ENCODE results near the gene EEPD1.

The EEPD1 gene

DNA sequence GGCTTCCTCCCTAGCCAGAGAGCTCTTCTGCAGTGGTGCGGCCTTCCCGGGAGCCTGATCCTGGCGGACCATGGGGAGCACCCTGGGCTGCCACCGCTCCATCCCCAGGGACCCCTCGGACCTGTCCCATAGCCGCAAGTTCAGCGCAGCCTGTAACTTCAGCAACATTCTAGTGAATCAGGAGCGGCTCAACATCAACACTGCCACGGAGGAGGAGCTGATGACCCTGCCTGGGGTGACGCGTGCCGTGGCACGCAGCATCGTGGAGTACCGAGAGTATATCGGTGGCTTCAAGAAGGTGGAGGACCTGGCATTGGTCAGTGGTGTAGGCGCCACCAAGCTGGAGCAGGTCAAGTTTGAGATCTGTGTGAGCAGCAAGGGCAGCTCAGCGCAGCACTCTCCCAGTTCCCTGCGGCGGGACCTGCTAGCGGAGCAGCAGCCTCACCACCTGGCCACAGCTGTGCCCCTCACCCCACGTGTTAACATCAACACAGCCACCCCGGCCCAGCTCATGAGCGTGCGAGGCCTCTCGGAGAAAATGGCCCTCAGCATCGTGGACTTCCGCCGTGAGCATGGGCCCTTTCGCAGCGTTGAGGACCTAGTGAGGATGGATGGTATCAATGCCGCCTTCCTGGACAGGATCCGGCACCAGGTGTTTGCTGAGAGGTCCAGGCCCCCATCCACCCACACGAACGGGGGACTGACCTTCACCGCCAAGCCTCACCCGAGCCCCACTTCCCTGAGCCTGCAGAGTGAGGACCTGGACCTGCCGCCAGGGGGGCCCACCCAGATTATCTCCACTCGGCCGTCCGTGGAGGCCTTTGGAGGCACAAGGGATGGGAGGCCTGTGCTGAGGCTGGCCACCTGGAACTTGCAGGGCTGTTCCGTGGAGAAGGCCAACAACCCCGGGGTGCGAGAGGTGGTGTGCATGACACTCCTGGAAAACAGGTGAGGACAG lies 1.5 kb downstream of the EEPD1 start:
- no peak for DNase-seq (ENCODE audit: low read depth)

DNA sequence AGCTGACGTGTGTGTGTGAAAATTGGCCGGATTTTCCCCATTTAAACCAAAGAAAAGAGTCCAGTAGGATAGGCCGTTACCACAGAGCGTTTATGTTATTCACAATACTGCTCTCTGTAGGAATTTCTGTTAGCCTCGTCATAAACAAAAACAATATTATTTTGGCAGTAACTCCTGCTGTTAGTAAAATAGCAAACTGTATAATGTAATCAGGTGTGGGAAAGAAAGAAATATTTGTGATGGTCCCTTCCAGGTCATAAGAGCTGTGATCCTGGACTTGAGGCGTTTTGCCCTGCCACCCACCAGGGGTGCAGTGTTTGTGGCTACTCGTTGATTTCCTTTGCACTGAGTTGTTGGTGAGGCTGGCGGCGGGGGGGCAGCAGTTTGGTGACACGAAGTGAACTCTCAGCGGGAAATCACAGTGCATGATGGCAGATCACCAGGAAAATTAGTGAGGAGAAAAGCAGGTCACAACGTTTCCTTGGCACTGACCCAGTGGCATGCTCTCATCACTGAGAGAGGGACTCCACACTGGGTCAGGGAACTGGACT lies 2.8 kb downstream of the EEPD1 start:
- no peak for DNase-seq (ENCODE audit: low read depth)

DNA sequence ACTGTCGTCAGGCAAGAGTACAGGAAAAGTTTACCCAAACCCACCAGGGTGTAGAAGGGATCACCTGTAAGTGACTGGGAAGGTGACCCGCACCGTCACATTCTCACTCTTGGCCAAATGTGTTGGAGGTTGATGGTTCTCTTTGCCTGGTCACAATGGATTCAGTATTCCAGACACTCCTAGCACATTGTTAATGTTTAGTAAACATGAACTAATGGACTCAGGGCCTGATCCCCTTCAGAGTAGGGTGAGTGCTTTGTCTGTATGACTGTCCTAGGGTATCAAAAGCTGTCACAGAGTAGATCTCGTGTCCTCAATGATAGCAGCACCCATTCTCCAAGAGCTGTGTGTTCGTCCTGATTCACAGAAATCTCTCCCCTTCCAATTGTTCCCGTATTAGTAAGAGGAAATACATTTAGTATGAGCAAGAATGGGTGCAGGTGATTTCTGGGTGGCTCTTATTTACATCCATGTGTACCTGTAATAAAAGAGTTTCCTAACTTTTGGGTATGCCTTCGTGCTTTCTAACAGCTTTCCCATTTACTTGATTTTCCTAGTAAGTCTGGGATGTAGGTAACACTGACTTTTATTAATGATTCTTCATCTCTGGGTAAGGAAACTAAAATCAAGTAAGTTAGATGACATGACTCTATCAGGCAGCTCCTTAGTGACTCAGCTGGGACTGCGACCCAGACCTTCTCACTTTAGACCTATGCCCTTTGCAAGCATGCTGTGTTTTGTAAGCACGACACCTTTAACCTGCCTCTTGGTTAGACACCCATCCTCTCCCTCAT lies 4.7 kb downstream of the EEPD1 start:
- DNase-seq (ENCODE audit: low read depth): no peak

DNA sequence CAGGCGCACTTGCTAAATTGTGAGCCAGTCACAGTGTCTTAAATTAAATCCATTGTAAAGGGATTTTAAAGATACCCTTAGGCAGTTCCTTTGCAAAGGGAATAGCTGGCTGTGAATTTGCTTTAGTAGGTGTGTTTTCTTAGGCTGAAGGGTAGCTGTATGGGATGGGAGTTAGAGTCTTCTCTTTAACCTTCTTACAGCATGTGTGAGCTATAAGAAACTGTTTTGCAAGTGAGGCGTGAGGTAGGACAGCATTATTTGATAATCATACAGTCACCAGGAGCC lies 5.2 kb downstream of the EEPD1 start:
- DNase-seq (ENCODE audit: low read depth): no peak

DNA sequence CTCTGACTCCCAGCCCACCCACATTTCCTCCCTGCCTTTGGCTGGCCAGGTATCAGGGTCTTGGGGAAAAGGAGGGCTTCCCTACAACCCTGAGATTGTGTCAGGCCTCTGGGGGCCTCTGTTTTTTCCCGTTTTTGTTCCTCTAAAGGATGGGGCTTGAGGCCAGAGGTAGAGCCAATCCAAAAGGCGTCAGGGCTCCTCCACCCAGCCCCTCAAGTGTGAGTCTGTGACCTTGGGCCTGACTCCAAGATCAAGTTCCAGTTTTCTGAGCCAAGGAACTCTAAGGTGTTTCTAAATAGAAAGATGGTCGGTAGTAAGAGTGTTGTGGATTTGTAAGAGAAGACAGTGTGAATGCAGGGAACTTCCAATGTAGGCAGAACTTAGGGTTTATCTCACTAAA lies 6.6 kb downstream of the EEPD1 start:
- DNase-seq (ENCODE audit: low read depth): no peak

DNA sequence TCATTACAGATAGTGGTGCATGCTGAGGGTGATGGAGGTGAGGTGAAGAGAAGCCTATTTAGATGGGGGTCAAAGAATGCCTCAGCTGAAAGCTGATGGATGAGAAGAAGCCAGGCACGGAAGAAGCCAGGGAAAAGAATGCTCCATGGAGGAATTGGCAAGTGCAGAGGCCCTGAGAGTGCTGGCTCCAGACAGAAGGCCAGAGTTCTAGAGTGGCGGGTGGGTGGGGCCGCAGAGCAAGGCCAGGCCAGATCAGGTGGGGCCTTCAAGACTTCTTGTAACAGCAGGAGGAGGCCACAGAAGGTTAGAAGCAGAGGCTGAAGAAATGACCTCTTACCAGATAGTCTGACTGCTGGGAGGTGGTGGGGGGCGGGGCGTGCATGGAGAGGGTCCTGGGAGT lies 7.3 kb downstream of the EEPD1 start:
- no peak for DNase-seq (ENCODE audit: low read depth)

DNA sequence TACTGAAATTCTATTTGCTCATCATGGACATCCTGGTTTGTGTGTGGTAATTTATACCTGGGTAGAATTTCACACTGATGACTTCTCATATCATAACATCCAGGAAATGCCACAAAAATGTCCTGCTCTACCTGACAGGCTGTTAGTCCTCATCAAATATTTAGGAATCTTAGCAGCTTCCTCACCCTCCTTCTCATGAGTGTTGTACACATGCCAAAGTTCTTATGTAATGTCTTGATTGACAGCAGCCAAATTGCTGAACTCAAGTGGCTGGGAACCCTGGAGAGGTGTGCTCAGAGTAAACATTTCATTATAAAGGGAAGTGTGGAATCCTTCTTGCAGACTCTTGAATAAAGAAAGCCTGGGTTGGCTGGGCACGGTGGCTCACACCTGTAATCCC lies 8.9 kb downstream of the EEPD1 start:
- peak; percentile 8 for DNase-seq (ENCODE audit: low read depth)

DNA sequence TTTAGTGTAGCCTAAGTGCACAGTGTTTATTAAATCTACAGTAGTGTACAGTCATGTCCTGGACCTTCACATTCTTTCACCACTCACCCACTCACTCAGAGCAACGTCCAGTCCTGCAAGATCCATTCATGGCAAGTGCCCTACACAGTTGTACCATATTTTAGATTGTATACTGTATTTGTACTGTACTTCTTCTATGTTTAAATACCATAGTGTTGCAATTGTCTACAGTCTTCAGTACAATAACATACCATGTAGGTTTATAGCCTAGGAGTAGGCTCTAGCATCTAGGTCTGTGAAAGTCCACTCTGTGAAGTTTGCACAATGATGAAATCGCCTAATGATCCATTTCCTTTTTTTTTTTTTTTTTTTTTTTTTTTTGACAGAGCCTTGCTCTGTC lies 12.0 kb downstream of the EEPD1 start:
- DNase-seq (ENCODE audit: low read depth): peak; percentile 53

DNA sequence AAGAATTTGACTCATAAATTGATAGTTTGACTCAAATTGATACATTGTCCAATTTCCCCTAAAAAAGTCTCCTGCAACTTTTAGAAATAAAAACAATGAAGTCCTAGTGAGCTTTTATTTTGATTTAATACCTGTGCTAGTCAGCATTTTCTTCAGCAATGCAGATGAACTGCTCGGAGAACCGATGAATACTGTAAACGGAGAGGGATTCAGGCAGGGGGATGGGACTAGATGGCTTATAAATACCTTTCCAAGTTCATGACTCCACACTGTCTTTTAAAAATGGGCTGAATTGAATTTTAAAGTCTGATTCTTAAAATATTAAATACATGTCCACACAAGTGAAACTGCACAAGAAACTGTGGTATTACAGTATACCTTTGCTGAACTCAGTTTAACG lies 12.7 kb downstream of the EEPD1 start:
- no peak for DNase-seq (ENCODE audit: low read depth)

DNA sequence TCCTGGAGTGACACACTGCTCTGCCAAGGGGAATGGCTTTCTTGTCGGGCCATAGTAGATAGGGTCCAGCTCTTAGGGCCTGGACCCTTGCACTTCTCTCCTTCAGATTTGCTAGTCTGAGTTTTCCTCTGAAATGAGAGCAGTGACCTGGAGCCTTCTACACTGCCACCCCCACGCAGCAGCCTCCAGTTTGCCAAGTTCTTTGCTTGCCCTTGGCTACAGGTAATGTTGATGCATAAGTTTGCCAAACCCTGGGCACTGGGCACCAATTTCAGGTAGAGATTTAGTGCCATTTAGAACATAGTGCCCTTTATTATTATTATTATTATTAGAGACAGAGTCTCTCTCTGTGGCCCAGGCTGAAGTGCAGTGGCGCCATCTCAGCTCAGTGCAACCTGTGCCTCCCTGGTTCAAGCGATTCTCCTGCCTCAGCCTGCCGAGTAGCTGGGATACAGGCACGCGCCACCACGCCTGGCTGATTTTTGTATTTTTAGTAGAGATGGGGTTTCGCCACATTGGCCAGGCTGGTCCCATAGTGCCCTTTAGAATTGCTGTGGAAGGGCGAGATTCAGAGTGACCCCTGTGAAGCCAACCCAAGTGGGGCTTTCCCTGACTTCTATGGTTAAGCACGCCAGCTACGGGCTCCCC lies 14.5 kb downstream of the EEPD1 start:
- DNase-seq (ENCODE audit: low read depth): no peak

DNA sequence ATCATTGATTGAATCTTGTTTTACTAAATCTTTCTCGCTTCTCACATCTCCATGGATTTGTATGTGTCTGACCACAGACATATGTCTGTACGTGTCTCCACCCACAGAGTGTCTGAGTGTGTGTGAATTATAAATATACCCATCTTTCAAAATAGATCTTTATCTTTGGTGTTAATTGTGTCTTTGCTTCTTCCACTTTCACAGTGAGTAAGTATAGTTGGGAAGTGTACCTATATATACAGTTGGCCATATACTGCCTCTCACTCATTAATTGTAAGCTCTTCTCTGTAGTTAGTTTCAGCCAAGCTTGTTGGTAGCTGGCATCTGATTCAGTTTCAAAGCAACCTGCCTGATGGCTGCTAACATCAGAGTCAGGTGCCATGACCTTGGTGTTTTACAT lies 18.4 kb downstream of the EEPD1 start:
- no peak for DNase-seq (ENCODE audit: low read depth)

DNA sequence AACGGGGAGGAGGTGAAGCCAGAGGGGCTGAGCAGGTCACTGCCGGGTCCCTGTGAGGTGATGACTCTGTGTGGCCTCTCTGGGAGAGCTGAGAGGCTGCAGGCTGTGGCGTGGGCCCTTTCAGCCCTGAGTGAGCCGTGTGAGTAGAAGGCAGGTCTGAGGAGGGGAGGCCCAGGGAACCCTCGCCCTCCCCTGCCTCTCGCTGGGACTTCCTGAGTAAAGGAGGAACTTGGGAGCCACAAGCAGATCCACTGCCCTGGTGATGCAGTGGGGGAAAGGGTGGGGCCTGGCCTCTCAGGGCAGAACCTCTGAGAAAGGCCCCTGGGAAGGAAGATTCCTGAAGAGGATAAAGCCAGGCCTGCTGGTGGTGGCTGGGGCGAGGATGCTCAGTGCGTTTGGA lies 22.8 kb downstream of the EEPD1 start:
- DNase-seq (ENCODE audit: low read depth): no peak

DNA sequence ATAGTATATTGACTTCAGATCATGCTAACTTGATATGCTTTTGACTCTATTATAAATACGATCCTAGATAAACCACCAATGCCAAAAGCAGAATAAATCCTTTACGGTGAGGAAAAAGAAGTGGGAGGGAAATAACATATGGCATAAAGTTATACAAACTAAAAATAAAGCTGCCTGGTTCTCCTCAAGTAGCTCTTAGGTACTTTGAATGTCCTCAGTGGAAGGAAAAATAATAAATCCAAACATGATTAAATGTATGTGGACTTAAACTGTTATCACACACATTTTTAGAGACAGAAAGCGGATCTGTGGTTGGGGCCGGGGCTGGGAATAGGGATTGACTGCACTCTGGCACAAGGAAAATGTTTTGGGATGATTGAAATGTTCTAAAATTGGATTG lies 23.6 kb downstream of the EEPD1 start:
- no peak for DNase-seq (ENCODE audit: low read depth)

DNA sequence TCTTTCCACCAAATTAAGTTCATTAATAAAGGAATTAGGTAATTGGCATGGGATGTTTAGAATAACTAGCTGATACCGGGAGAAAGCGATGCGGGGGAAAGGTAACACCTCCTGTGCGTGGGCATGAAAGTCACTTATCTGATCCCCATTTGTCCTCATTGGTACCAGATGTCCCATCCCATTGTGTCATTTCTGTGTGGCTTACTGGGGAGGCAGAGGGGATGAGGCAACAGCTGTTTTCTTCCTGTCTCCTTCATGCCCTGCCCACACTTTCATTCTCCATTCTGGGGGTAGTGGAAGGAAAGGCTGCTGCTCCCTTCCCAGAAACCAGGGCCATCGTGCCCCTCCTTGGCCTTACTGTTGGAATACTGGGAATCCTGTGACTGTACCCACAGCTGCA lies 27.1 kb downstream of the EEPD1 start:
- DNase-seq (ENCODE audit: low read depth): no peak

DNA sequence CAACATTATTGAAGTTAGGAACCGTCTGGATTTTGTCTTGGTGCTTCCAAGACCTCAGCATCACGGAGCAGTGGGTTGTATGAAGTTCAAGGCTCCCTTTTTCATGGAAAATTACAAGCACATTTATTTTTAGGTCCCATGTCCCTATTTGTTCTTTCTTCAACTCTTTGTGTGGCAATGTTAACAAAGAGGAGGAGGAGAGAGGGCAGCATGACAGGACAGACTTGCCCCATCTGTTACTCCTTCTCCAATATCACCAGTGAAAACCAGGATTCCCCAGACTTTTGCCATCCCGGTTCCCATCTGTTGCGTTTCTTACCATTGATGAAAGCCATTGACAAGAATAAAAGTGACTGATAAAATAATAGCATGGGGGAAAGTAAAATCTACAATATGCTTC lies 28.6 kb downstream of the EEPD1 start:
- DNase-seq (ENCODE audit: low read depth): no peak

DNA sequence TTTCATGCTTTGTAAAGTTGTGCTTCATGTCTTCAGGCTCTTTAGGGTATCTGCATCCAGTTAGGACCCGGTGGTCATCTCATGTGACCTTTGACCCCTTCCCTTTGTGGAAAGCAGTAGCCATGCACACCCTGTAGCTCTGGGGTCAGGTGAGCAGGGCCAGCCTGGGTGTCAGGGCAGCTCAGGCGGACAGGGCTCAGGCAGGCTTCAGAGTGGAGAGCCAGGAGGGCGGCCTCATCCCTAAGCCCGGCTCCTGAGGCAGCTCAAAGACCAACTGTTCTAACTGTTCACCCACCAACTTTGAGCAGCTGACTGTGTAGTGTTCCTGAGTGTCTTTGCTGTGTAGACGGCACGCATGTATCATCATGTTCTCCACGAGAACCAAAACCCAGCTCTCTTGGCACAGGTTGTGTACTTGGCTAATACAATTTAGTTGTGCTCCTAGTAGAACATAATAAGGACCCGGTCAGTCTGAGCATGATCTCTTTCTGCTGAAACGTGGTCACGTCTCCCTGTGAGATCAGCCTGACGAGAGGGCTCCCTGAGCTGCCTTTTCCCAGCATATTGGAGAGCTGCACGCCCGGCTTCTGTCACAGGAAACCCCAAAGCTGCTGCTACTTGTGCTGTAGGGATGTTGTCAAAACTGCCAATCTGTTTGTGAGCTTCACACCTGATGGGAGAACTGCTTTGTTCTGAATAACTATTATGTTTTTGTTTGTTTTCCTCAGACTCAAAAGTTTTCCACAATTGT lies 30.0 kb downstream of the EEPD1 start:
- no peak for DNase-seq (ENCODE audit: low read depth)

DNA sequence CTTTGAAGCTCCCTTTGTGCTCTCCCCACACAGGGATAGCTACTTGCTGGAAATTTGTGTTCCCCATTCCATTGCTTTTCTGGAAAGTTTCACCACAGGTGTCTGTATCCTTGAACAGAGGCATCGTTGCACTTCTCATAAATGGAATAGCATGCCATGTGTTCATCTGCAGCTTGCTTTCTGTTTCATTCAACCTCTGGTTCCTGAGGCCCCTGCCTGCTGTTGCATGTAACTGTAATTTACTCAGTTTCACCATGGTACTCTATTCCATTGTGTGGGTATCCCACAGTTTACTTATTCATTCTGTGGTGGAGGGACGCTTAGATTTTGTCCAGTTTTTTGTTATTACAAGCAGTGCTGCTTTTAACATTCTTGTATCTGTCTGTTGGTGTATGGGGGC lies 32.0 kb downstream of the EEPD1 start:
- DNase-seq (ENCODE audit: low read depth): no peak

DNA sequence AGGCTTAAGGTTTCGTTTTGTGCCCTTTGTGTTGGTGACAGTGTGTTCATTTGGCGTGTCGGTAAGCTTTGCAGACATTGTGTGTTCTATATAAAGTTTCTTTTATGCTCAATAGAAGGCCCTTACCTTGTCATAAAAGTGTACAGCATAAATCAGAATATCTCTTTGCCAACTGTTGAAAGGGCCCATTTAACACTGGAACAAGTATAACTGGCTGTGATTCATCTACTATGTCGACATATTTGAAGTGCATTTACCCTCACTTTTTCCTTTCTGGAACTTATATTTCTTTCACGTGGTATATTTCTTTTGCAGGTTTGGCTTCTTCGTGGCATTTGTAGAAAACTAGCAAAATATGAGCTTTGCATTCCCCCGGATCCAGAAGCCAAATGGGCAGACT lies 32.7 kb downstream of the EEPD1 start:
- peak; percentile 54 for DNase-seq (ENCODE audit: low read depth)

DNA sequence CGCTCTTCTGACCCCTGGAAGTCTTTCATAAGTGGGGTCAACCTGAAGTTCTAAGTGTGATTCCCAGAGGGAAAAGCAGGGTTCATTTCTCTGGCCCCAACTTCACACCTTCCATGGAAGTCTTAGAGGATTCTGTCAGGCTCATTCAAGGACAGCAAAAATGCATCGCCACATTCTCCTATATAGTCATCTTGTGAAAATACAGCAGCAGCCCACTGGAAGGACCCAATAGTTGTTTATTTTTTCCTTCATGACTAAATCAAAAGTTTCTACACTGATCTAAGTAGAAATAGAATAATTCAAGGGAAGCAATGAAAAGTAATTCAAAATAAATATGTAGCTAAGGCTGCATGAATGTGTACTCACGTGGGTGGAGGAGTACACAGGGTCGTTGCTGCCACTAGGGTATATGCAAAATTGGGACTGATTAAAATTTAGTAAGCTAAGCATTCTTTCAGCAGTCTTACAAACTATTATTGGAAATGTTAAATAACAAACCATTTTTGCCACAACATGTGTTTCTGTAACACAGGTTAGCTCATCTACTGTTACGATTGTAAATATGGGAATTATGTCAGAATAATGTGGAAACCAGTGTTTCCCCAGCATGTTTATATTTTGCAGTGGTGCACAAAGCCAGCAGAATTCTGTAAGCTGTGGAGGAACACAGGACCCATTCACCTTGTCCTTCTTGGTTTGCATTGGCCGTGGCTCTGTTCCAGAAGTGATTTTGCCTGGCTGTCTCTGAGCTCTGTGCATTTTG lies 33.5 kb downstream of the EEPD1 start:
- no peak for DNase-seq (ENCODE audit: low read depth)

DNA sequence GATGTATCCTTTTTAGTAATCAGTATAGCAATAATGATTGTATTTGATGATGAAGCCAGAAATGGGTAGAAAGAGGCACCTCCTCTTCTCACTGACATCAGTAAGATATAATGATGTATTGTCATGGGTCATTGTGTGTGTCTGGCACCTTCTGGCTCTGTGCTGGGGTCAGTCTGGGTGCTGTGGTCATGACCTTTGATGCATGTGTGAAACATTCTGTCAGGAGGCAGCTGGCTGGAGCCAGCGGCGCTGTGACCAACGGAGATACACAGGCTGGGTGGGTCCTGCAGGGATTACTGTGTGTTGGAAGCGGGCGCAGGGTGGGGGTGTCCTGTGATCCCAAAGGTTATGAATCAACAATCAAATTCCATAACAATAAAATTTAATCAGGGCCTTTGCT lies 35.2 kb downstream of the EEPD1 start:
- no peak for DNase-seq (ENCODE audit: low read depth)

DNA sequence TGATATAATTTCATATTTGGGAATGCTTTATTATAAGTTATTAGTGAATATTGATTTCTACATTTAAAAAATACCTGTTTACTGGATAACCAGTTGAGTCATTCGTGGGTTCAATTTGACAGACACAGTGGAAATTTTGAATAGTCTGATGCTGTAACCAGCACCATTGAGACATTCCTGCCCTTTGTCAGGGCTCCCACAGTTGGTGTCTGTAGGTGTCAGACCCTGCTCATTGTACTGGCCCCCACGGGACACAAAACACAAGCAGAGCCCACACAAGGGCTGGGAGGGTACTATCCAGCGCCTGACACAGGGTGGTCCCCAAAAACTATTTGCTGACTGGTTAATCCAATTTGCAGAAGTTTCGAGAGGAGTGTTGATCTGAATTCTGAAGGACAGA lies 35.9 kb downstream of the EEPD1 start:
- no peak for DNase-seq (ENCODE audit: low read depth)
